C4-2B (cell line): ENCODE data around the gene GPANK1.

Experiments
- H3K27ac ChIP-seq: fragments of 450-650 bp; 2 replicates; pipeline ENCODE4 v1.5.1; 2017
- CTCF ChIP-seq: fragments of 450-650 bp; conservative IDR thresholded peaks from 2 replicates; pipeline ENCODE4 v1.5.1; 2017; ENCODE audit warnings: mild to moderate bottlenecking
- ZFX ChIP-seq: fragments of 450-650 bp; IDR thresholded peaks from 2 replicates; pipeline ENCODE4 v1.6.1; 2017

The GPANK1 gene

GRCh38 chr6:31654574-31655348 is 10.0 kb downstream of the GPANK1 start:
- TF ChIP-seq CTCF (no peak), ZFX (no peak)
- H3K27ac ChIP-seq = no peak overlapping the region

GRCh38 chr6:31652925-31653724 is 11.7 kb downstream of the GPANK1 start:
- TF ChIP-seq ZFX = no peak
- TF ChIP-seq CTCF = no peak

GRCh38 chr6:31651602-31652191 is 13.1 kb downstream of the GPANK1 start:
- H3K27ac ChIP-seq = peak overlapping the region; percentile 90
- TF ChIP-seq ZFX = no peak
- no peak for TF ChIP-seq CTCF

More at GRCh38 chr6:31652925-31653724, 11.7 kb downstream of the GPANK1 start:
- peak overlapping the region; percentile 90 for H3K27ac ChIP-seq

- H3K27ac ChIP-seq = no peak overlapping the region
- no peak for TF ChIP-seq ZFX
- no peak for TF ChIP-seq CTCF
Observed at GRCh38 chr6:31645325-31645724, 19.5 kb downstream of the GPANK1 start.

GRCh38 chr6:31643818-31644454 is 20.9 kb downstream of the GPANK1 start:
- TF ChIP-seq CTCF (no peak), ZFX (no peak)
- no peak overlapping the region for H3K27ac ChIP-seq

- H3K27ac ChIP-seq = no peak overlapping the region
- TF ChIP-seq ZFX = no peak
- TF ChIP-seq CTCF = no peak
Observed at GRCh38 chr6:31642798-31643570, 21.8 kb downstream of the GPANK1 start.
